Retinal pigment epithelial cell (primary cell): ENCODE data around the gene DNAH17.
A peak's percentile ranks its signal among the peaks of the same experiment; 100 is the strongest.

Experiments
- DNase-seq: peaks from one replicate; pipeline ENCODE4 v3.0.0-alpha.2; 2010; ENCODE audit warnings: low read depth
- H3K4me3 ChIP-seq: 2 replicates; pipeline ENCODE4 v1.5.1; 2011; ENCODE audit warnings: mild to moderate bottlenecking, low read length, control low read depth, moderate library complexity
- CTCF ChIP-seq: conservative IDR thresholded peaks from 2 replicates; pipeline ENCODE4 v1.5.1; 2011; ENCODE audit warnings: low read depth, low read length, control low read depth, inconsistent platforms

Gene DNAH17

GRCh38 chr17:78390241-78391050, 186.8 kb downstream of the DNAH17 start:
- DNase-seq, result no peak
- TF ChIP-seq CTCF, result peak; percentile 12
- no peak overlapping the region for H3K4me3 ChIP-seq

GRCh38 chr17:78387977-78388941, 188.9 kb downstream of the DNAH17 start:
- no peak for DNase-seq
- TF ChIP-seq CTCF, result no peak
- H3K4me3 ChIP-seq, result no peak overlapping the region

GRCh38 chr17:78384479-78385175, 192.6 kb downstream of the DNAH17 start:
- no peak overlapping the region for H3K4me3 ChIP-seq
- DNase-seq, result no peak
- TF ChIP-seq CTCF, result no peak

- peak; percentile 73 for DNase-seq
- no peak overlapping the region for H3K4me3 ChIP-seq
Measured at GRCh38 chr17:78383725-78384471, 193.3 kb downstream of the DNAH17 start.

GRCh38 chr17:78381601-78382232, 195.5 kb downstream of the DNAH17 start:
- no peak for DNase-seq
- TF ChIP-seq CTCF, result no peak
- no peak overlapping the region for H3K4me3 ChIP-seq

More at GRCh38 chr17:78383725-78384471, 193.3 kb downstream of the DNAH17 start:
- no peak for TF ChIP-seq CTCF

- no peak for DNase-seq
- no peak overlapping the region for H3K4me3 ChIP-seq
- no peak for TF ChIP-seq CTCF
Measured at GRCh38 chr17:78380370-78380769, 196.8 kb downstream of the DNAH17 start.
